Vagina (tissue), 2 donors: ENCODE measurements around the gene DUSP8. TPM values are rescaled to one million over a fixed set of nuclear protein-coding genes. Genes with fewer than 3 reads are reported as not detected.
A peak's percentile ranks its signal among the peaks of the same experiment; 100 is the strongest.

Source experiments
- DNase-seq, 2 donors: peaks; one replicate each; pipeline ENCODE4 v3.0.0-alpha.2; 2017; ENCODE audit errors: extremely low spot score in 2 of 2
- H3K27ac ChIP-seq: fragments of 200-600 bp; sonication (generic); one replicate; pipeline ENCODE4 v1.5.1; 2019
- H3K27me3 ChIP-seq: fragments of 200-600 bp; sonication (generic); one replicate; pipeline ENCODE4 v1.5.1; 2019
- H3K36me3 ChIP-seq, 2 donors: fragments of 200-600 bp; sonication (generic); one replicate each; pipeline ENCODE4 v1.5.1; 2017 to 2019
- H3K4me1 ChIP-seq: fragments of 200-600 bp; sonication (generic); one replicate; pipeline ENCODE4 v1.5.1; 2019
- H3K4me3 ChIP-seq, 2 donors: fragments of 200-600 bp; sonication (generic); 1 replicate in 1 of 2; 2 replicates in 1 of 2; pipeline ENCODE4 v1.5.1; 2016 to 2019
- H3K9me3 ChIP-seq: fragments of 200-600 bp; sonication (generic); one replicate; pipeline ENCODE4 v1.5.1; 2019
- CTCF ChIP-seq, 3 experiments: fragments of 450-650 bp in 2 of 3; fragments of 200-600 bp in 1 of 3; sonication (generic) in 1 of 3; IDR thresholded peaks; one replicate each; pipeline ENCODE4 v1.5.1; 2017 to 2019; ENCODE audit warnings: antibody characterized with exemption in 3 of 3, mild to moderate bottlenecking in 2 of 3, moderate library complexity in 2 of 3
- POLR2A ChIP-seq, 2 donors: fragments of 450-650 bp; IDR thresholded peaks; one replicate each; pipeline ENCODE4 v1.6.1; 2017; ENCODE audit warnings: antibody characterized with exemption in 2 of 2, mild to moderate bottlenecking in 2 of 2, moderate library complexity in 2 of 2
- POLR2AphosphoS5 ChIP-seq, 2 donors: sonication (generic); formaldehyde crosslinking; IDR thresholded peaks; one replicate each; pipeline ENCODE4 v1.9.0; 2017; ENCODE audit warnings: antibody characterized with exemption in 2 of 2, mild to moderate bottlenecking in 2 of 2, low read depth in 1 of 2; ENCODE audit not compliant: insufficient read depth in 1 of 2
- intact Hi-C: fragments of 100-400 bp; cut with DNase I; formaldehyde crosslinking; loops from one replicate; pipeline ENCODE4 v1.15.1; 2023
- total RNA-seq: library from RNA; depleted of rRNA; stranded (reverse); fragments of >200 nt; gene quantifications from one replicate; pipeline ENCODE4 v1.2.3, GENCODE V29; 2016

The DUSP8 gene
- total RNA-seq, 1 donor from 2014 or later: 2.9 TPM

DNA sequence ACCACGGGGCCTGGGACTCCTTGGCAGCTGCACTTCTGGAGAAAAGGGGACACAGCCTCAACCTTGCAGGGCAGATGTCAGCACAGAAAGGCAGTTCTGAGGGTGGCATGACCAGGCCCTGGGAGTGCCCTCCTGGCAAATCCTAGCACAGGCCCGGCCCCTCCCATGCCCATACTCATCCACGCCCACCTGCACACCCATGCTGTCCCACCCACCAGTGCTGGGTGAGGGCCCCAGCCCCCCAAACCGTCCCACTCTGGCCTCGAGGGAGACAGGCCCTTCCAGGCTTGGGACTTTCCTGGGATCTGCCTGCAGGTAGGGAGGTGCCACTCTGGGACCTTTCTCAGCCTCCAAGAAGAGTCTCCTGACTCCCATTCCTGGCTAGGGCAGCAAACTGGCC lies 10.1 kb downstream of the DUSP8 start:
- Histone ChIP-seq H3K9me3 (no peaks in the 10 kb centered on the region), H3K27me3 (no peaks in the 10 kb centered on the region), H3K27ac (no peak overlapping the region), H3K36me3 (no peaks in the 10 kb centered on the region), H3K4me3 (no peak overlapping the region), H3K4me1 (peaks cover 40% of the 10 kb centered on the region)
- TF ChIP-seq POLR2AphosphoS5 (IDR thresholded peaks at IDR 0.05; ENCODE audit: insufficient read depth in 1 of 2, low read depth in 1 of 2) (no peak), CTCF (IDR thresholded peaks at IDR 0.05) (no peak), POLR2A (IDR thresholded peaks at IDR 0.05) (no peak)
- DNase-seq: no peak
- intact Hi-C loops: no loop called here

DNA sequence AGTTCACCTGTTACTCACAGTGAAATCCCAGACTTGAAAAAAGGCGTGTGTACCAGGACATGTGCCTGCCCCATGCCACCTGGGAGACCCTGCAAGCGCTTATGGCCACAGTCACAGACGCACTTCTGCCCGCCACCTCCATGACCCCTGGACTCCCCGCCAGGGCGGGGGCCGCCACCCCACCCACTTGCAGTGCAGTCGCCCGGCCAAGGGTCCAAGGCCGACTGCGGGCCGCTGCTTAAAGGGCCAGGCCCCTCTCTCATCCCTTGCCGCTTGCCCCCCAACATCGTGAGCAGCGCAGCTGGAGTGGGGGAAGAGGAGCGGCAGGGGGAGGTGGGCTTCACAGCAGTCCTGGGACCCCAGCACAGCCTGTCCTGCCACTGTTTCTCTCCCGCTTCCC lies 10.8 kb downstream of the DUSP8 start:
- DNase-seq: no peak
- Histone ChIP-seq H3K4me3 (no peak overlapping the region), H3K27me3 (no peaks in the 10 kb centered on the region), H3K36me3 (no peaks in the 10 kb centered on the region), H3K27ac (no peak overlapping the region), H3K9me3 (no peaks in the 10 kb centered on the region), H3K4me1 (peaks cover 40% of the 10 kb centered on the region)
- TF ChIP-seq POLR2AphosphoS5 (IDR thresholded peaks at IDR 0.05; ENCODE audit: insufficient read depth in 1 of 2, low read depth in 1 of 2): no peak
- TF ChIP-seq CTCF (IDR thresholded peaks at IDR 0.05): no peak
- no peak for TF ChIP-seq POLR2A (IDR thresholded peaks at IDR 0.05)
- intact Hi-C loops: no loop called here

DNA sequence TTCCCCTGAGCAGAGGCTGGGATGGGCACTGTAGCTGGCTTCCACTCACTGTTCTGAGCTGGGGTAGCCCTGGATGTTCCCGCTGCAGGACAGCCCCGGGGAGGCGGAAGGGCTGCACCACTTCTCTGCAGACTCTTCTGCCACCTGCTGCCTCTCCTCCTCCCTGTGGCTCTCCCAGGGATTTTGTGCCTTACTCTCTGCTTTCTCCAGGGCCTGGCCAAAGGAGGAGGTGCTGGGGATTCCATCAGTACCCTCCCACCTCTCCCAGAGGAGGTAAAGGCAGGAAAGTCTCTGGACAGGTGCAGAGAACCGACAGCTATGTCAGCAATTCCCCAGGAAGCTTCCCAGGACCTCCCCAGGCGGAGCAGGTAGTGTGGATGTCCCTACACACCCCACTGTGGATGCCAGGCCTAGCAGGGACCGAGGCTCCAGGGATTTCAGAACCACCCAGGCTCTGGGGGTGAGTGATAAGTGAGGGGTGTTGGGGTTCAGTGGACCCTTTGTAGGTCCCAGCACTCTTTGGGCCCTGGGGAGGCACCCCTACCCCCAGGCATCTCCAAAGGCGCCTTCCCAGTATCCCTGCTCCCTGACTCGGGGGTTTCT lies 11.3 kb downstream of the DUSP8 start:
- Histone ChIP-seq H3K9me3 (no peaks in the 10 kb centered on the region), H3K27me3 (no peaks in the 10 kb centered on the region), H3K4me3 (no peak overlapping the region), H3K27ac (peak overlapping the region; percentile 80), H3K4me1 (peaks cover 40% of the 10 kb centered on the region), H3K36me3 (no peaks in the 10 kb centered on the region)
- TF ChIP-seq POLR2AphosphoS5 (IDR thresholded peaks at IDR 0.05; ENCODE audit: insufficient read depth in 1 of 2, low read depth in 1 of 2) (no peak), POLR2A (IDR thresholded peaks at IDR 0.05) (no peak), CTCF (IDR thresholded peaks at IDR 0.05) (no peak)
- intact Hi-C loops: no loop called here
- no peak for DNase-seq

DNA sequence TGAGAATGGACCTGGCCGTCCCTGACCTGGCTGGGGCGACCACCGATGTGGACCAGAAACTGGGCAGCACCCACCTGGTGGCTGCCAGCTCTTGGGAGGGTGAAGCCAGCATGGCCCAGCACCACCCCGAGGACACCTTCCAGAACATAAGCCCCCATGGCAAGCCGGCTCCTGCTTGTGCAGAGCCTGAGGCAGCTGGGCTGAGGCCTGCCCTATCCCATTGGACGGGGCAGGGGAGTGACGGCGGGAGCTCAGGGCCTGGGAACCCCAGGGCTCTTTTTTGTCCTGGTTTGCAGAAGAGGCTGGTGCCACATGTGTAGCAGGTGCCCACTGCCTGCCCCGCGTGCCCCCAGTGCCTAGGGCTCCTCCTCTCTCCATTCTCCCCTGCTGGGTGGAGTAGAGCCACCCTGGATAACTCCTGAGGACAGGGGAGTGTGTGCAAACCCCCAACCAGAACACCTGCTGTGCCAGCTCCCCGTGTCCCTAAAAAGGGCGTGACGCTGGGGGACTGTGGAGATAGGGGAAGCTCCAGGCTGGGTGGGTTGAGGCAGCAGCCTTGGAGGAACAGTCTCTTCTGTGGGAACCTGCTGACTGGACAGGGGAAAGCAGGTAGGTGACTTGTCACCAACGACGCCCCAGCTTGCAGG lies 11.9 kb downstream of the DUSP8 start:
- no peaks in the 10 kb centered on the region for H3K36me3 ChIP-seq
- no peak overlapping the region for H3K4me3 ChIP-seq
- TF ChIP-seq CTCF (IDR thresholded peaks at IDR 0.05) (no peak), POLR2A (IDR thresholded peaks at IDR 0.05) (no peak), POLR2AphosphoS5 (IDR thresholded peaks at IDR 0.05; ENCODE audit: insufficient read depth in 1 of 2, low read depth in 1 of 2) (no peak)
- peak overlapping the region; percentile 80 for H3K27ac ChIP-seq
- no peaks in the 10 kb centered on the region for H3K9me3 ChIP-seq
- intact Hi-C loops: no loop called here
- no peaks in the 10 kb centered on the region for H3K27me3 ChIP-seq
- H3K4me1 ChIP-seq: peaks cover 40% of the 10 kb centered on the region
- no peak for DNase-seq
